Measurements from ENCODE around the gene HMGN4.
"Not testable (repeated sequence)": the region's sequence is repeated elsewhere in the genome, so short reads cannot be mapped to it uniquely, and the experiment has no call there.

The HMGN4 gene

DNA sequence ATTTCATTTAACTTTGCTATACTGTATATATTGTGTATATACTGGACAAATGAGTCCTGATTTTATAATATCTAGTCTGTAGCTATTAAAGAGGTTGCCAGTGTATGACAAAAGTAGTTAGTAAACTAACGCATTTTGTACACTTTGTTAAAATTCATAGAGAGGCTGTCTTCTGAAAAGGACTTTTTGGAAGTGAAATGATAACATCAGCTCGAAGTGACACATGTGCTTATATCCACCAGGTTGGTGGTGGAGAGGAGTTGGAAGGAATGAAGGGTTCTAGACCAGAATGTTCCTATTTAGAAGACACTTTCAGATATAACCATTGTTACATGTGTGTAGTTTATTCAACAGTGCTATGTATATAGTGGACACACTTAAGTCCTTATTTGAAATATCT is 13.9 kb upstream of the HMGN4 start:
- DNase-seq: not testable (repeated sequence)

DNA sequence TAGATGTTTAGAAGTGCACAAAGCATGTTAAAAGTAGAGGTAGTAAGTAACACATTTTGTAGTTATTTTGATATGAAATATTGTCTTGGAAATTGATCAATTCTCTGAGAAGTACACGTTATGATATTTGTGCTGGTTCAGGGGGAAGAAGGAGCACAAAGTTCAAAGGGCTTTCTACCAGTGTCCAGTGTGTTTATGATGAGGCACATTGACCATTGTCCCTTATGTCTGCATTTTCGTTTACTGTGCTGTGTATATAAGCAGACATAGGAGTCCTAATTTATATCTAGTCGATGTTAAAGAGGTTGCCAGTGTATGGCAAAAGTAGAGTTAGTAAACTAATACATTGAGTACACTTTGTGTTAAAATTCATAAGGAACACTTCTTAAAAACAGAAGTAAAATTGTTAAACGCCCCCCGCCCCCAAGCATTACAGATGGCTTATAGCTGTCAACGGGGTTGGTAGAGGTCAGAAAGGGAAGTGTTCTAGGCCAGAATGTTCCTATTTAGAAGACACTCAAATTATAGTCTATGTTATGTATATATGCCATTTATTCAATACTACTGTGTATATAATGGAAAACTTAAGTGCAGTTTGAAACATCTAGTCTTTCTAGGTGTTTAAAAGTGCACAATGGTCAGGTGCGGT is 13.3 kb upstream of the HMGN4 start:
- DNase-seq: no peak

DNA sequence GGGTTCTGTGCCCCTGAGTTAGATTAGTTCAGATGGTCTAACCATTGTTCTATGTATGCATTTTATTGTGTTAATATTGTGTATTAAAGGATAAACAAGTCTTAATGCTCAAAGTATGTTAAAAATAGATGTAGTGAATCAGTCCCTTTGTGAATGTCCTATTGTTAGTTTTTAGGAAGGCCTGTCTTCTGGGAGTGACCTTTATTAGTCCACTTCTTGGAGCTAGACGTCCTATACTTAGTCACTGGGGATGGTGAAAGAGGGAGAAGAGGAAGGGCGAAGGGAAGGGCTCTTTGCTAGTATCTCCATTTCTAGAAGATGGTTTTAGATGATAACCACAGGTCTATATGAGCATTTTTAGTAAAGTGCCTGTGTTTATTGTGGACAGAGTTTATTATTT is 12.3 kb upstream of the HMGN4 start:
- no peak for DNase-seq

DNA sequence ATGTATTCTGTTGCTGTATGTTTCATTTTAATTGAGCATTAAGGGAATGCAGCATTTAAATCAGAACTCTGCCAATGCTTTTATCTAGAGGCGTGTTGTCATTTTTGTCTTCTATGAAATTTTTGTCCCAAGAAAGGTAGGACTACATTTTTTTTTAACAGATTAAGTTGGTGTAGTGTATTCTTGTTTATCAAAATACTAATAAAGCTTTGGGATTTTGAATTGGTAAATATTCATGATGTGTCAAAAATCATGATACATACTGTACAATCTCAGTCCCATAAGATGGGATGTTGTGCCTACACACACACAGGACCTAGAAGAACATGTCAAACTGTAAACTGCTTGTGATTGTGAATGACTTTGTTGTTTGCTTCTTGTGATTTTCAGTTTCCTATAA is 11.2 kb upstream of the HMGN4 start:
- DNase-seq: no peak

DNA sequence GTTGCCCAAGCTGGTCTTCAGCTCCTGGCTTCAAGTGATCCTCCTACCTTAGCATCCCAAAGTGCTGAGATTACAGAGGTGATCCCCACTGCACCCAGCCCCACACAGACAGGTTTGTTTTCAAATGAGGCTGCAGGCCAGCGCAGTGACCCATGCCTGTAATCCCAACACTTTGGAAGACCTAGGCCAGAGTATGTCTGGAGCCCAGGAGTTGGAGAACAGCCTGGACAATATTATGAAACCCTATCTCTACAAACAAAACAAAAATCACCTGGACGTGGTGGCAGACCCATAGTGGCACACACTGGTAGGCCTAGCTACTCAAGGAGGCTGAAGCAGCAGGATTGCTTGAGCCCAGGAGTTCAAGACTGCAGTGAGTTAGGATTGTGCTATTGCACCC is 8.0 kb upstream of the HMGN4 start:
- no peak for DNase-seq

DNA sequence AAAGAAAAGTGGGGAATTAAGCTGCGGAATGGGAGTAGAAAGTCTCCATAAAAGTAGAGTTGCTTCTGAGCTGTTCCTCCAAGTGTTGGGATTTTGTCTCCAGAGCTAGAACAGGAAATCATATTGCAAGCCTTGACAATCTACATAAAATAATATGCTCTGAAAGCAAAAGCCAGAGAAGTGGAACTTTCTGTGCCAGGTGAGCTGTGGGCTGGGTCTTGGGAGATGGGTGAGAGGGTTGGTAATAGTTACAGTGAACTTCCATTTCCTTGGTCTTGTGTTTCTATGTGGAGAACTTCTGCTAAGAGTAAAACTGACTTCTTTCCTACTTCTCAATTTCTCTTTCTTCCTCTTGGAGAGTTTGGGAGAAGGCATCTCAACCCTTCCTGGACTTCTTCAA is 6.3 kb upstream of the HMGN4 start:
- DNase-seq: no peak

DNA sequence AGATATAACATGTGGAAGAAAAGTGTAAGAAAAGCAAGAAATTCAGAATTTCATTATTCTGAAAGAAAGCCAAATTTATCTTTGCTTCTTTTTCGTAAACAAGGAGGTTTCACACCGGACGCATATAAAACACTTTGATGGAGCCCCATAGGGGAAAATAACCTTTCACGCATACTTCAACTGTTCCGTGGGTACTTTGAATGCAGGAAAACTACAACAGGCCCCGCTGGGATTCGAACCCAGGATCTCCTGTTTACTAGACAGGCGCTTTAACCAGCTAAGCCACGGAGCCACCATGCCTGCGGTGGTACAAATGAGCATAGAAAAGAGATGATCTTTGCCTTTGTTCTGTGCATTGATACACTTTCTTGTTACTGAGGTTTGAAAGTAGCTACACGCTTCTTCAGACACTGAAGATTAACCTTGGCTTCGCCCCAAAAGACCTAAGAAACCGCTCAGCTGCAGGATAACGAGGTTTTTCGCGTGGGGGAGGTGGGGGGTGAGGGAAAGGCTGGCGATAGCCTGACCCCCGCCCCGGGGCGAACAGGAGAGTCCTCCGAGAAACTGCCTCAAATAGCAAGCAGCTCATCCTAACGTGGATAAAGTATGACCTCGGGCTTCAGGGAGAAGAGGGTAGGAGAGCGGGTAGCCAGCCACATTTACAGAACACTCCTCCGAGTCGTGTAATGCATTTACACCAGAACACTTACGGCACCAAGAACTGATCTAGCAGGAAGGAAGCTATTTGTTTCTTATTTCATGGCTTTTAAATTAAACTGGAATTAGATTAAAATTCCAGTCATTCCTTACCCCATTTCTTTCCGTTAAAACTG is 5.3 kb upstream of the HMGN4 start:
- peak; percentile 86 for DNase-seq

DNA sequence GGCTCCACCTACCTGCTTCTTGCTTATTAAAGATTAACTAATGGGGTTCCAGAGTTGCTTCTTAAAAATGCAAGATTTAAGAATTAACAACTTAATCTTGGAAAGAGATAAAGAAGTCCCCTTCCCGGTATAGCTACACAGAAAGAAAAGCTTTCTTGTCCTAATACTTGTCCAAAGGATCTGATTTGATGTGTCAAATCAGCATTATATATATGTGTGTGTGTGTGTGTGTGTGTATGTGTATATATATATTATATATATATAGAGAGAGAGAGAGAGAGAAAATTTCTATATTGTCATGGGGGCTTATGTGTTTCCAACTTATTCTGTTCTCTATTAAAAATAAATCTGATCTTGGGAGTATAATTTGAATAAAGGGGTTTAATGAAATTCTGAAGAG is 4.6 kb upstream of the HMGN4 start:
- DNase-seq: no peak

DNA sequence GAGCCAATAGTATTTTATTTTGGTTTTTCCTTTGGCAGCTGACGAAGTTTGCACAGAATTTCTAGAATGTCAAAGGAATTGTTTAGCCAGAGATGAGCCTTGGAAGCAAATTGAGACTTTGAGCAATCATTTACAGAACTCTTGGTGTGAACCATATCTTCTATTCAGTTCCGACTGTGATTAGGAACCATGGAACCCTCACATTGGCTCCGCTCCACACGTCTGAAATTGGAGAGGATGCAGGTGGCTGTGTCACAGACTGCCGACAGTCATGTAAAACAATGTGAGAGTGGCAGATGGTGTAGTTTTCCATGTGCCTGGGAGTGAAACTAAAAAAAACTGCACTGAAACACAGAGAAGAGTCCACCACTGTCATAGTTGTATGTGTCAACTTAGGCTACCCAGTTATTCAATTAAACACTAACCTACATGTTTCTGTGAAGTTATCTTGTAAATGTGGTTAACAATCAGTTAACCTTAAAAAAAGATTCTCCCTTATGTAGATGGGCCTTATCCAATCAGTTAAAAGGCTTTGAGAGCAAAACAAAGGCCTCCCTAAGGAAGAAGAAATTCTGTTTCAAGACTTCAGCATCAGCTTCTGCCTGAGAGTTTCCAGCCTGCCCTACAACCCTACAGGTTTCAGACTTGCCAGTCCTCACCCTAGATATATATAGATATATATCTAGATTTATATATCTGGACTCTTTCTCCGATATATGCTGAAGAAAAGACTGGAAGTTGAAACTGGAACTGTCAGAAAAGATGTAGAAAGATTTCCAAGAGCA is 3.3 kb upstream of the HMGN4 start:
- DNase-seq: no peak

DNA sequence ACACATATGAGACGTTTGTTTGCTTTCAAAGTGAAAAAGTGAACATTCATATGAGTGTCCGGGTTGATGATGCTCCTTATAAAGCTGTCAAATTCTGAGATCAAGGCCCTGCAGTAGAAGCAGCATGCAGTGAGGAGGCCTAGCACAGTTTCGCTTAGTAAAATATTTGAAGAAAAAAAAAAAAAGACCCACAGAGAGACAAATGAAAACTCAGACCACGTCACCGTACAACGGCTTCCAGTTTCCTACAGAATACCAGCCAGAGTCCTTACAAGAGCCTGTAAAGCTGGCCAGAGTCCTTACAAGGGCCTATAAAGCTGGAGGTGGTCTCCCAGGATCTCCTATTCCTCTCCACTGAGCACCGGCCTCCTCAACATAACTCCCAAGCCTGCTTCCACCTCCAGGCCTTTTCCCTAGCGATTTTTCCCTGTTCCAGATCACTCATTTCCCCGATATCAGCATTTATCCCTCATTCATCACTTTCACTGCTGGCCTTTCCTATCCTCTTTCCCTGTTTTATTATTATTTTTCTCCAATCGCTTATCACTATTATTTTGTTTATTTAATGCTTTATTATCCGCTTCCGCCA is 1.5 kb upstream of the HMGN4 start:
- DNase-seq: peak; percentile 23

DNA sequence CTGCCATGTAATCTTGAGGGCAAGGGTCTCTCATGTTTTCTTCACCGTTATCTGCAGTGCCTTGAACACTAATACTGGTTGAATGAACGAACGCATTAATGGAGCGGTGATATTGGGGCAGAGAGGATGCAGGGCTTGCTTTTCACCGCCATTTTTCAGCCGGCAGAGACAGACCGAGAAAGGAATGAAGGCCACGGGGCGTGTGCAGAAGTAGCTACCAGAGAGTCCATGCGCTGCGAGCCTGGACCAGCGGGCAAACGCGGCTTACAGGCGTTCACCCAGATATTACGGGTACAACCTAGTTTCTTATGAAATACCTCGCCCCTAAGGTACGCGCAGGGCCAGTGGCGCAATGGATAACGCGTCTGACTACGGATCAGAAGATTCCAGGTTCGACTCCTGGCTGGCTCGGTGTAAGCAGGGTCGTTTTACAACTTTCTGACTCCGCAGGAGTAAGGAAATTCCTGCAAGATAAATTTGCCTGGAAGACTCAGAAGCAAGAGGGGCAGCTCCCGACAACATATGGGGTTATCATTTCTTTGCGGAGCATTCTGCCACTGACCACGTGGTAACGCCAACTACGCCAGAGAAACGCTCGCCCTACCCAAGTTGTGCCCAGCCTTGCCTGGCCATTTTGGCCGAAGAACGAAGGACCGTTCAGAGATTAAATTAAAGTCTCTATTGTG is 863 bp upstream of the HMGN4 start:
- DNase-seq: peak; percentile 85

DNA sequence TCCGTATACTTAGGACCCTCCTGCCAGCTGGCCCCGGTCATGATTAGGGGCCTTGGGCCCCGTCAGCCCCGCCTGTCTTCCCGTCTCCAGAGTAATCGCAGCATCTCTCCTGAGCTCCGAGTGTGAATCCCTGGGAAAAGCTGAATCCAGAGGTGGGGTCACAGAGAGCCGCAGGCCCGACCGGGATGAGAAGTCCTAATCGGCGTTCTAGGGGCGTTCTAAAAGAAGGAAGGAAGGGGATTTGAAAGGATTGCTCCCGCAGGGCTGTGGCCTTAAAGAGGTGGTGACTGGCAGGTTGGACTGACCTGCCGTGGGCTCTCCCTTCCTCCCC is 371 bp downstream of the HMGN4 start:
- DNase-seq: no peak

DNA sequence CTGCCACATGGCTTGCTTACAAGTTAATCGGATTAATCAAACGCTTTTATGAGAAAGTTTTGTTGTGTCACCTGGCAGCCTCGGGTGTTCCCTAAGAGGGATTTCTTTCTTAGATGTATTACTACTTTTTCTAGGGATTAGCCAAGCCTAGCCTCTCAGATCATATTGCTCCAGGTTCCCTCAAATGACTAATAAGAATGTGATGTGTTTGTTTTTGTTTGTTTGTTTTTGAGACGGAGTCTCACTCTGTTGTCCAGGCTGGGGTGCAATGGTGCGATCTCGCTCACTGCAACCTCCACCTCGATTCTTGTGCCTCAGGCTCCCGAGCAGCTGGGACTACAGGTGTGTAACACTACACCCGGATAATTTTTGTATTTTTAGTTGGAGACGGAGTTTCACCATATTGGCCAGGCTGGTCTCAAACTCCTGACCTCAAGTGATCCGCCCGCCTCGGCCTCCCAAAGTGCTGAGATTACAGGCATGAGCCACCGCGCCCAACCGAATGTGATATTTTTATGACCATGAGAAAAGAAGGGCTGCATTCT is 977 bp downstream of the HMGN4 start:
- DNase-seq: no peak

DNA sequence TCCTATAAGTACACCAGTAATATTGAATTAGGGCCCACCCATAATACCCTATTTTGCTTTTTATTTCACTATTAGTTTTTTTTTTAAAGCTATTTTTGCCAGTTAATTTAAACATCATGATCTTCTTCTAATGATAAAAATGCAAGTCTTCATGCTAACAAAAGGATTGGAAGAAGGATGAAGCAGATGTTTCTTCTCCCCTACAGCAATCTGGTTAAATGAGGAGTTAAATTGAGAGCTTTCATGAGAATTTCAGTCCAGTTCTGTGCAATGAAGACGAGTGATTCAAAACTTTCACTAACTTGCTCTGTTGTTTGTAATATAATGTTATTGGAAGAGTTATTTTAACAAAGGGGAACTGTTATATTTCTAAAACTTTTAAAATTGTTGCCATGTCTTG is 3.4 kb downstream of the HMGN4 start:
- no peak for DNase-seq

DNA sequence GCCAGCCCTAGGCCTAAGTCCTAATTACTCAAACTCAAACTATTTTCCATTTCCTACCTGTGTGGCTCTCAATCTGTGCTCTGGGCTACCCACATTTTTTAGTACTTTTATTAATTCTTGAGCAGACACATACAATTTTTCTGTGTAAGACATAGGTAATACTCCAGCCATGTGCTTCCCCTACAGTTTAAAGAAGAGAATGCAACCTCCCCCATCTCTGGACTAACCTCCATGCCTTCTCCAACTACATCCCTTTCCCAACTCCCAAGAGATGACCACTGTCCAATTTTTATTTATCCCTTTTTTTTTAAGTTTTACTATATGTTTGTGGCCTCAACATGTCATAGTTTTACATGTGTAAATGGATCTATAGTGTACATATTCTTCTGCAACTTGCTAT is 5.8 kb downstream of the HMGN4 start:
- DNase-seq: no peak

DNA sequence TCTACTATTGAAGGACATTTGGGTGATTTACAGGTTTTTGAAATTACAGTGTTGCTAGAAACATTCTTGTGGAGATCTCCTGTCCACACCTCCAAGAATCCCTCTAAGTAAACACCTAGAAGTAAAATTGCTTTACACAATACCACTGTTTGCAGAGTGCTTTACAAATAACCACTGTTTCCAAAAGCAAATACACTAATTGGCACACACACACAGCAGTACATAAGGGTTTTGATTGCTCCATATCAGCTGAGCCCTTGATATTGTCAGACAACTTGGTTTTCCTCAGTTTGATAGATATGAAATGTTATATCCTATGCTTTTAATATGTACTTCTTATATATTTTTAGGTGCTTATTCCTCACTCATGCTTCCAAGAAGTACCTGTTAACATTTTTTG is 6.3 kb downstream of the HMGN4 start:
- DNase-seq: no peak

DNA sequence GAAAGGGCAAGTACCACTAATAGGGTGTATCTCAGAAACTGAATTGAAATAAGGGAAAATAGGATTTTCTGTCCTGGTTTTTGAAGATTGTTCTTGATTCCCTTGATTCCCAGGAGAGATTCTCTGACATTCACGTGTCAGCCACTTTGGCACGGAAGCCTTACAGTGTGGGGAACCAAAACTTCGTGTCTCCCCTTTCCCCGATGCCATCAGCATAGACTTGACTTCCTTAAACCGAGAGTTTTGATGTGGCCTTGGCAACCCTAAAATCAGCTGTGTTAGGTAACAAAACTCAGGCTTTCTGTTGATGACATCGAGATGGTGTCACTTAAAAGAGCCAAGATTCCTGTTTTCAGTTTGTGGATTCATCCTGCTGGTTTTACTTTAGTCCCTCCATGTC is 7.5 kb downstream of the HMGN4 start:
- DNase-seq: no peak

DNA sequence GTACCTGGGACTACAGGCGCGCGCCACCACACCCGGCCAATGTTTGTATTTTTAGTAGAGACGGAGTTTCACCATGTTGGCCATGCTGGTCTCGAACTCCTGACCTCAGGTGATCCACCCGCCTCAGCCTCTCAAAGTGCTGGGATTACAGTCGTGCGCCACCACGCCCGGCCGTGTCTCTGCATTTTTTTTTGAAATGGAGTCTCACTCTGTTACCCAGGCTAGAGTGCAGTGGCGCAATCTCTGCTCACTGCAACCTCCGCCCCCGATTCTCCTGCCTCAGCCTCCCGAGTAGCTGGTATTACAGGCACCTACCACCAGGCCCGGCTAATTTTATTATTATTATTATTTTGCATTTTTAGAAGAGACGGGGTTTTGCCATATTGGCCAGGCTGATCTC is 9.2 kb downstream of the HMGN4 start:
- not testable (repeated sequence) for DNase-seq

DNA sequence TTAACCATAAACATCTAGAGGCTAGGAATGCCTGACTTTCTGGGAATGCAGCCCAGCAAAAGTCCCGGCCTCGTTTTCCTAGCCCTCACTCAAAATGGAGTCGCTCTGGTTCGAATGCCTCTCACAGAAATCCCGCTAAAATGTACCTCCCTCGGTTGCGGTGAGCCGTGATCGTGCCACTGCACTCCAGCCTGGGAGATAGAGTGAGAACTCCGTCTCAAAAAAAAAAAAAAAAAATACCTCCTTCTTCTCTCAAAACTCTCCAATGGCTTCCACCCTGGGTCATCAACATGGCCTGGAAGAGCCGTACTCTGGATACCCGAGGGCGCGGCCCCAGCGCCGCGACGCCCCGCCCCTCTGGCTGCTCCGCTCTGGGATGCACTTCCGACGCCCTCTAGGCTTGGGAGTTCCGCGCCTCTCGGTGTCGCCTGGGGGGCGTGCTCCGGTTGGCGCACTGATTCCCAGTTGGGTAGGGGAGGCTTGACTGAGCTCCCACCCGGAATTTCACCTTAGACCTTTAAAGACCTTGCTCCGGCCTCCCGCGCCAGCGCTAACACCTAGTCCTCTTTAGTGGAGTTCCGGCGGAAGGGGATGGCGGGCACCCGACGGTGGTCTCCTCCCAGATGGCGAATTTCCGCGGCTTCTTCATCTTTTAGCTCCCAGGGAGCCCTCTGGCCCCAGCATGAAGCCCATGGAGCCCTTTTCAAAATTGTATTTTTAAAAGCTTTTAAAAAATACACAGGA is 12.3 kb downstream of the HMGN4 start:
- DNase-seq: peak; percentile 45

DNA sequence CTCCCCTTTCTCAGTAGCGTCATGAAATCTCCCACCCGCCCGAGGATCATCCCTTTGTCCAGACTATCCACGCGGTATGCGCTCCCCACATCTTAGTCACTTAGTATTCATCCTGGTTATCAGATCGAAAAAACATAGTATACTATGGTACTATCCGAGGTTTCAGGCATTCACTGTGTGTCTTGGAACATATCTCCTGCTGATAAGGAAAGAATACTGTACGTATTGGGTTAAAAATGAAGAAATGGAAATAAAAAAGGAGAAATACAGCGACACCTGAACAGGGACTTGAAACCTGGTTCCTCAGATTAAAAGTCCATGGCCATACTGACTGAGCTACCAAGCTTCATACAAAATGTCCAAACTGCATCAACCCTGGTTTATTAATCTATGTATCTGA is 14.0 kb downstream of the HMGN4 start:
- no peak for DNase-seq

DNA sequence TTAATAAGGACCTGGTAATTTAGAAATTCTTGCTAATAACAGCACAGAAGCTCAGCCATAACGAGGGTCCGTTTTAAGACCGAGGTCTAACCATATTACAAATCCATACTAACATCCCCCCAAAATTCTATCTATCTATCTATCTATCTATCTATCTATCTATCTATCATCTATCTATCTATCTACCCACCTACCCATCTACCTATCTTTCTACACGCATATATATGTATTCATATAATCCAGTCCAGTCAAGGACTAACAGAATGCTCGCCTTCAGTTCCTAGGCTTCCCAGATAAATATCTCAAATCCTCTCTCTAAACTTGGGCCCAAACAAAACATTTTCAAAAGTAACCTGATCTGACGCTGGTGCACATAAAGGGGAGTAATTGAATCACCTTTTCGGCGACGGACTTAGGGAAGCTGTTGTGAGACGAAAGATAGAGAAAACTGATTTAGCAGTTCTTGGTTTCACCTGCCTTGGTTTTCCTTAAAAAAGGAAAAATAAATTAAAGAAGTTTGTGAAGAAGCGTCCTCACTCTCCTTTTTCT is 14.5 kb downstream of the HMGN4 start:
- no peak for DNase-seq

DNA sequence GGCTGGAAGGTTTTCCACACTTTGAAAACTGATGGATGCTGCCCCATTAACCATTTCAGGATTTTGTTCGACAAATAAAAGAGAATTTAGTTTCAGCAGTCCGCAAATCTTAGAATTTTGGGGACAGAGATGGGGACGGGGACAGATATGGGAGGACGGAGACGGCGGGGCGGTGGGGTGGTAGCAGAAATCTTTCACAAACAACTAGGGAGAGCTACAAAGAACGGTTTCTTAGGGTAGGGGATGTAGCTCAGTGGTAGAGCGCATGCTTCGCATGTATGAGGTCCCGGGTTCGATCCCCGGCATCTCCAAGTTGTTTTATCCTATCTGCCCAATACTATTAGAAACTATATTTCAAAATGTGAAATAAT is 15.1 kb downstream of the HMGN4 start:
- peak; percentile 81 for DNase-seq
